ENCODE results near the gene CTRB2. TPM values are rescaled to one million over a fixed set of nuclear protein-coding genes. Genes with fewer than 3 reads are reported as not detected.

CTRB2 gene
- polyA plus RNA-seq, 3 donors: not detected

DNA sequence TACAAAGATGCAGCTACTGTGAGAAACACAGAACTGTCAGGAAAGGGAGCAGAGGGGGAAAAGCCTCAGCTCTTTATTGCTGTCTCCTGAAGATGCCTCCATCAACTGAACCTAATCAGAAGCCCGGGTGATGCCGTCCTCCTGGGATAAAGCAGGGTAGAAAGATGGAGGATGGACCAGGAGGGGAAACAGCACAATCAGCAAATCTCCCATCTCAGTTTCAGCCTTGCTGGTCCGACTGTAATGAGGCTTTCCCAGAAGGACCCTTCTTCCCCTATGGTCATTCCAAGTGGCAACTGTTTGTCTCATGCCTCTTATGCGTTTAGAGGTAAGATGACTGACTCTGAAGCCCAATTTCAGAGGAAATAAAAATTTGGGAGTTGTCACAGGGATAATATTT is 34.4 kb downstream of the CTRB2 start:
- no peaks in the 10 kb centered on the region for H3K4me1 Mint-ChIP-seq
- no peak overlapping the region for H3K4me2 ChIP-seq (replicated peaks; ENCODE audit: extremely low read depth, low read length, poor library complexity, severe bottlenecking)
- no peak overlapping the region for H3K9ac ChIP-seq (ENCODE audit: insufficient read depth, low read length, poor library complexity, severe bottlenecking)
- H3K9me3 ChIP-seq (replicated peaks in 1 of 2; ENCODE audit: control insufficient read depth in 1 of 2, insufficient read depth in 1 of 2, low read length in 2 of 2): peaks cover 71 to 95% of the 10 kb centered on the region in 2 donors
- H3K27me3 Mint-ChIP-seq (ENCODE audit: low read depth in 3 of 3): peaks cover 0 to 1% (median 1%) of the 10 kb centered on the region in 3 donors
- H4K20me1 ChIP-seq (ENCODE audit: insufficient read depth, low read length): no peaks in the 10 kb centered on the region
- no peak overlapping the region for H3K27ac ChIP-seq (ENCODE audit: low read depth in 1 of 2, low read length in 2 of 2)
- H3K36me3 Mint-ChIP-seq: peaks cover 28 to 32% of the 10 kb centered on the region in 2 donors
- H3K4me3 Mint-ChIP-seq: no peak overlapping the region
- no peak overlapping the region for H3K4me3 ChIP-seq (replicated peaks in 1 of 3; ENCODE audit: low read depth in 2 of 3, low read length in 3 of 3)
- peaks cover 18 to 37% of the 10 kb centered on the region in 2 donors for H3K36me3 ChIP-seq (replicated peaks in 1 of 2; ENCODE audit: control insufficient read depth in 1 of 2, insufficient read depth in 2 of 2, low read length in 2 of 2)
- intact Hi-C loops (cut with micrococcal nuclease): no loop called here
- H3K4me1 ChIP-seq (ENCODE audit: control insufficient read depth in 1 of 2, insufficient read depth in 2 of 2, low read length in 2 of 2): no peaks in the 10 kb centered on the region
- whole genome bisulfite sequencing (ENCODE audit: insufficient coverage): 90% methylated on average over 2 of the region's 4 CpGs
- no peak overlapping the region for H2AFZ ChIP-seq (ENCODE audit: insufficient read depth, low read depth, low read length, poor library complexity, severe bottlenecking)
- TF ChIP-seq, protein P1, sequence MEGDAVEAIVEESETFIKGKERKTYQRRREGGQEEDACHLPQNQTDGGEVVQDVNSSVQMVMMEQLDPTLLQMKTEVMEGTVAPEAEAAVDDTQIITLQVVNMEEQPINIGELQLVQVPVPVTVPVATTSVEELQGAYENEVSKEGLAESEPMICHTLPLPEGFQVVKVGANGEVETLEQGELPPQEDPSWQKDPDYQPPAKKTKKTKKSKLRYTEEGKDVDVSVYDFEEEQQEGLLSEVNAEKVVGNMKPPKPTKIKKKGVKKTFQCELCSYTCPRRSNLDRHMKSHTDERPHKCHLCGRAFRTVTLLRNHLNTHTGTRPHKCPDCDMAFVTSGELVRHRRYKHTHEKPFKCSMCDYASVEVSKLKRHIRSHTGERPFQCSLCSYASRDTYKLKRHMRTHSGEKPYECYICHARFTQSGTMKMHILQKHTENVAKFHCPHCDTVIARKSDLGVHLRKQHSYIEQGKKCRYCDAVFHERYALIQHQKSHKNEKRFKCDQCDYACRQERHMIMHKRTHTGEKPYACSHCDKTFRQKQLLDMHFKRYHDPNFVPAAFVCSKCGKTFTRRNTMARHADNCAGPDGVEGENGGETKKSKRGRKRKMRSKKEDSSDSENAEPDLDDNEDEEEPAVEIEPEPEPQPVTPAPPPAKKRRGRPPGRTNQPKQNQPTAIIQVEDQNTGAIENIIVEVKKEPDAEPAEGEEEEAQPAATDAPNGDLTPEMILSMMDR (IDR thresholded peaks at IDR 0.05): no peak
- DNase-seq: no peak
- H3K79me2 ChIP-seq (ENCODE audit: insufficient read depth, low read length): no peaks in the 10 kb centered on the region
- H3K27ac Mint-ChIP-seq: no peak overlapping the region
- H3K27me3 ChIP-seq (ENCODE audit: control insufficient read depth in 2 of 2, insufficient read depth in 2 of 2, low read length in 2 of 2): no peaks in the 10 kb centered on the region
- H3K9me3 Mint-ChIP-seq: peaks cover 59 to 92% (median 89%) of the 10 kb centered on the region in 7 donors

DNA sequence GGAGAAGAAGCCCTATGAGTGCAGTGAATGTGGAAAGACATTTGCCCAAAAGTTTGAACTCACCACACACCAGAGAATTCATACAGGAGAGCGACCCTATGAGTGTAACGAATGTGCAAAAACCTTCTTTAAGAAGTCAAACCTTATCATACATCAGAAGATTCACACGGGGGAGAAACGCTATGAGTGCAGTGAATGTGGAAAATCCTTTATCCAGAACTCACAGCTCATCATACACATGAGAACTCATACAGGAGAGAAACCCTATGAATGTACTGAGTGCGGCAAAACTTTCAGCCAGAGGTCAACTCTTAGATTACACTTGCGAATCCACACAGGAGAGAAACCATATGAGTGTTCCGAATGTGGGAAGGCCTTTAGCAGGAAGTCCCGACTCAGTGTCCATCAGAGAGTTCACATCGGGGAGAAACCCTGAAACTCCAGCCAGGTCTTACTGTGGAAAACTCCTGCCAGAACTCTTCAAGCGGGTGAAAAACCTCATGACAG is 37.0 kb downstream of the CTRB2 start:
- Histone ChIP-seq H3K4me3 (replicated peaks in 1 of 3; ENCODE audit: low read depth in 2 of 3, low read length in 3 of 3) (peak overlapping the region in 1 of 3 experiments; percentile 12), H3K27me3 (ENCODE audit: control insufficient read depth in 2 of 2, insufficient read depth in 2 of 2, low read length in 2 of 2) (no peaks in the 10 kb centered on the region), H3K4me2 (replicated peaks; ENCODE audit: extremely low read depth, low read length, poor library complexity, severe bottlenecking) (no peak overlapping the region), H3K9ac (ENCODE audit: insufficient read depth, low read length, poor library complexity, severe bottlenecking) (no peak overlapping the region), H3K9me3 (replicated peaks in 1 of 2; ENCODE audit: control insufficient read depth in 1 of 2, insufficient read depth in 1 of 2, low read length in 2 of 2) (peaks cover 64 to 100% of the 10 kb centered on the region in 2 donors), H2AFZ (ENCODE audit: insufficient read depth, low read depth, low read length, poor library complexity, severe bottlenecking) (no peak overlapping the region), H3K27ac (ENCODE audit: low read depth in 1 of 2, low read length in 2 of 2) (no peak overlapping the region), H3K79me2 (ENCODE audit: insufficient read depth, low read length) (no peaks in the 10 kb centered on the region), H4K20me1 (ENCODE audit: insufficient read depth, low read length) (no peaks in the 10 kb centered on the region), H3K4me1 (ENCODE audit: control insufficient read depth in 1 of 2, insufficient read depth in 2 of 2, low read length in 2 of 2) (no peaks in the 10 kb centered on the region), H3K36me3 (replicated peaks in 1 of 2; ENCODE audit: control insufficient read depth in 1 of 2, insufficient read depth in 2 of 2, low read length in 2 of 2) (peaks cover 27 to 62% of the 10 kb centered on the region in 2 donors)
- peaks cover 0 to 1% (median 1%) of the 10 kb centered on the region in 3 donors for H3K27me3 Mint-ChIP-seq (ENCODE audit: low read depth in 3 of 3)
- no peaks in the 10 kb centered on the region for H3K4me1 Mint-ChIP-seq
- H3K27ac Mint-ChIP-seq: no peak overlapping the region
- TF ChIP-seq, protein P1 (IDR thresholded peaks at IDR 0.05): no peak
- no CpG with 5 or more reads among the region's 10 CpGs for WGBS (ENCODE audit: insufficient coverage)
- peaks cover 47 to 50% of the 10 kb centered on the region in 2 donors for H3K36me3 Mint-ChIP-seq
- H3K9me3 Mint-ChIP-seq: peaks cover 51 to 91% (median 86%) of the 10 kb centered on the region in 7 donors
- H3K4me3 Mint-ChIP-seq: no peak overlapping the region
- intact Hi-C loops (cut with micrococcal nuclease): no loop called here
- no peak for DNase-seq

All from CD14-positive monocyte (primary cell).